B cell (primary cell): ENCODE data around the gene CNN1. TPM values are rescaled to one million over a fixed set of nuclear protein-coding genes. Genes with fewer than 3 reads are reported as not detected.
"Not testable (repeated sequence)": the region's sequence is repeated elsewhere in the genome, so short reads cannot be mapped to it uniquely, and the experiment has no call there.

Source experiments
- ATAC-seq: fragments of 200-7000 bp; cut with Tn5 transposase; one replicate; pipeline ENCODE4 v1.10.0; 2021; ENCODE audit warnings: low read depth, mild to moderate bottlenecking, moderate number of reproducible peaks, moderate library complexity
- CTCF ChIA-PET: fragments of 350-600 bp; sonication (Branson Sonifier 250); formaldehyde crosslinking; loops from one replicate; lab custom pipeline; 2021; ENCODE audit warnings: antibody characterized with exemption, inconsistent platforms; lab: Charles Lee
- POLR2A ChIA-PET: fragments of 350-600 bp; sonication (Branson Sonifier 250); formaldehyde crosslinking; loops from one replicate; lab custom pipeline; 2021; ENCODE audit warnings: antibody characterized with exemption; lab: Charles Lee
- DNase-seq: peaks from one replicate; pipeline ENCODE4 v3.0.0; 2013
- H2AFZ ChIP-seq: 2 replicates; pipeline ENCODE4 v1.6.1; 2012; ENCODE audit warnings: mild to moderate bottlenecking, low read depth, low read length; ENCODE audit not compliant: insufficient read depth, poor library complexity, severe bottlenecking
- H3K27ac ChIP-seq, 2 donors: 1 replicate in 1 of 2; 2 replicates in 1 of 2; pipeline ENCODE4 v1.5.1; 2012 to 2013; ENCODE audit warnings: low read length in 2 of 2, mild to moderate bottlenecking in 2 of 2, moderate library complexity in 1 of 2
- H3K27me3 ChIP-seq, 4 experiments: fragments of 200-600 bp in 1 of 4; sonication (generic) in 1 of 4; replicated peaks in 1 of 4; 1 replicate in 2 of 4; 2 replicates in 2 of 4; pipeline versions ENCODE4 v1.6.1 to v1.7.0; 2013 to 2016; ENCODE audit warnings: low read length in 3 of 4, mild to moderate bottlenecking in 2 of 4, mixed read lengths in 1 of 4, moderate library complexity in 1 of 4; ENCODE audit not compliant: insufficient read depth in 4 of 4, control insufficient read depth in 3 of 4; ENCODE audit errors: control extremely low read depth in 1 of 4
- H3K36me3 ChIP-seq, 2 experiments: replicated peaks in 1 of 2; 1 replicate in 1 of 2; 2 replicates in 1 of 2; pipeline versions ENCODE4 v1.6.1 to v1.7.1; 2013; ENCODE audit warnings: low read length in 1 of 2; ENCODE audit not compliant: insufficient read depth in 2 of 2, control insufficient read depth in 1 of 2; ENCODE audit errors: control extremely low read depth in 1 of 2, extremely low read depth in 1 of 2
- H3K4me1 ChIP-seq, 2 donors: fragments of 200-600 bp in 1 of 2; sonication (generic) in 1 of 2; 1 replicate in 1 of 2; 2 replicates in 1 of 2; pipeline versions ENCODE4 v1.5.1 to v1.6.1; 2013 to 2017; ENCODE audit warnings: low read length in 2 of 2; ENCODE audit not compliant: control insufficient read depth in 2 of 2, insufficient read depth in 2 of 2
- H3K4me2 ChIP-seq: replicated peaks from 2 replicates; pipeline ENCODE3; 2012; ENCODE audit warnings: mild to moderate bottlenecking, low read depth, low read length; ENCODE audit not compliant: poor library complexity, severe bottlenecking
- H3K4me3 ChIP-seq, 5 experiments: fragments of 200-600 bp in 1 of 5; sonication (generic) in 1 of 5; 1 replicate in 3 of 5; 2 replicates in 2 of 5; pipeline versions ENCODE4 v1.5.1 to v1.7.0; 2011 to 2016; ENCODE audit warnings: low read length in 4 of 5, mild to moderate bottlenecking in 4 of 5, low read depth in 2 of 5, control low read depth in 1 of 5, moderate library complexity in 1 of 5; ENCODE audit not compliant: insufficient read depth in 1 of 5; ENCODE audit errors: control extremely low read depth in 1 of 5, extremely low read depth in 1 of 5
- H3K79me2 ChIP-seq: fragments of 200-600 bp; sonication (generic); one replicate; pipeline ENCODE4 v1.6.0; 2016; ENCODE audit warnings: low read length; ENCODE audit not compliant: control insufficient read depth, insufficient read depth
- H3K9ac ChIP-seq: fragments of 200-600 bp; sonication (generic); 2 replicates; pipeline ENCODE4 v1.6.1; 2017; ENCODE audit warnings: mild to moderate bottlenecking, low read length, moderate library complexity
- H3K9me3 ChIP-seq, 3 donors: one replicate each; pipeline versions ENCODE4 v1.6.1 to v1.7.1; 2013; ENCODE audit warnings: low read length in 2 of 3; ENCODE audit not compliant: control insufficient read depth in 2 of 3, insufficient read depth in 1 of 3; ENCODE audit errors: control extremely low read depth in 1 of 3
- H4K20me1 ChIP-seq: 2 replicates; pipeline ENCODE4 v1.6.0; 2012; ENCODE audit warnings: mild to moderate bottlenecking, low read length; ENCODE audit not compliant: insufficient read depth, control insufficient read depth, poor library complexity, severe bottlenecking
- H3K27ac Mint-ChIP-seq: one replicate; pipeline ENCODE4 v1.8.0; 2021; ENCODE audit warnings: mixed read lengths
- H3K27me3 Mint-ChIP-seq: one replicate; pipeline ENCODE4 v1.8.0; 2021; ENCODE audit warnings: mixed read lengths
- H3K4me1 Mint-ChIP-seq: one replicate; pipeline ENCODE4 v1.8.0; 2021; ENCODE audit warnings: mixed read lengths
- H3K4me3 Mint-ChIP-seq: one replicate; pipeline ENCODE4 v1.8.0; 2021; ENCODE audit warnings: mixed read lengths
- H3K9me3 Mint-ChIP-seq: one replicate; pipeline ENCODE4 v1.8.0; 2022; ENCODE audit warnings: mixed read lengths; ENCODE audit not compliant: insufficient read depth
- EZH2 ChIP-seq: IDR thresholded peaks from 2 replicates; pipeline ENCODE4 v1.6.1; 2012; ENCODE audit warnings: borderline replicate concordance, low read depth, mild to moderate bottlenecking, moderate library complexity, low read length; ENCODE audit not compliant: insufficient read depth, poor library complexity, severe bottlenecking
- WGBS: methylation state at CpG from one replicate; pipeline ENCODE4 v1.1.5; 2013; ENCODE audit warnings: missing lambda C conversion rate; ENCODE audit not compliant: insufficient coverage; 5-methylcytosine and 5-hydroxymethylcytosine counted together
- intact Hi-C: fragments of 100-400 bp; cut with micrococcal nuclease; formaldehyde crosslinking; loops from one replicate; pipeline ENCODE4 v1.10.0; 2022
- polyA plus RNA-seq: library from polyadenylated mRNA; depleted of rRNA; stranded (reverse); fragments of >200 nt; gene quantifications from 2 replicates; pipeline ENCODE4 v1.2.3, GENCODE V29; 2012
- total RNA-seq, 2 donors: library from RNA; stranded (reverse); fragments of 120-200 nt in 1 of 2; gene quantifications; 1 replicate in 1 of 2; 2 replicates in 1 of 2; pipeline versions ENCODE4 v1.2.3 to v1.2.4, GENCODE V29; 2013 to 2022
- TF ChIP-seq, protein P1 (sequence below): fragments of 200-600 bp; IDR thresholded peaks from one replicate; pipeline ENCODE4 v1.8.0; 2022; ENCODE audit warnings: antibody characterized with exemption, mild to moderate bottlenecking

Gene CNN1
- total and polyA plus RNA-seq, 2 donors (not counting 1 experiment from before 2014, with no cell fraction given) = not detected

DNA sequence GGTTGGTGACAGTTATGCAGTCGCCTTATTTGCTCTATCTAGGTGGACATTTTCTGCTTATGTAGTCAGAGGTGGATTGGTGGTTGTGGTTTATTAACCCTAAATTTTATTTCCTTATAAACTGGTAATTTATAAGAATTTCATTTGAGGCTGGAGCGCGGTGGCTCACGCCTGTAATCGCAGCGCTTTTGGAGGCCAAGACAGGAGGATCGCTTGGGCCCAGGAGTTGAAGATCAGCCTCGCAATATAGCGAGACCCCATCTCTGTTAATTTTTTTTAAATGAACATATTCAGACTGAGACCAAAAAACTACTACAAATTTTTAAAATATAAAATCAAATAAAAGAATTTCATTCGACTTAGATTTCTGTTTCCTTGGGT, 59.4 kb downstream of the CNN1 start:
- peak overlapping the region; percentile 77 for H3K9ac ChIP-seq
- Mint-ChIP-seq H3K4me3 (peak overlapping the region; percentile 96), H3K4me1 (peaks cover 40% of the 10 kb centered on the region), H3K9me3 (no peaks in the 10 kb centered on the region), H3K27me3 (no peaks in the 10 kb centered on the region), H3K27ac (peak overlapping the region; percentile 90)
- no peaks in the 10 kb centered on the region for H3K36me3 ChIP-seq
- H3K4me2 ChIP-seq = peak overlapping the region; percentile 86
- H3K4me1 ChIP-seq = peaks cover 14 to 27% of the 10 kb centered on the region in 2 donors
- H3K27ac ChIP-seq = peak overlapping the region in 1 of 2 donors; percentile 88
- H4K20me1 ChIP-seq = peaks cover 7% of the 10 kb centered on the region
- H3K79me2 ChIP-seq = peaks cover 47% of the 10 kb centered on the region
- H3K4me3 ChIP-seq = peak overlapping the region; percentile 59 to 95 (median 85)
- TF ChIP-seq EZH2 = no peak
- TF ChIP-seq, protein P1, sequence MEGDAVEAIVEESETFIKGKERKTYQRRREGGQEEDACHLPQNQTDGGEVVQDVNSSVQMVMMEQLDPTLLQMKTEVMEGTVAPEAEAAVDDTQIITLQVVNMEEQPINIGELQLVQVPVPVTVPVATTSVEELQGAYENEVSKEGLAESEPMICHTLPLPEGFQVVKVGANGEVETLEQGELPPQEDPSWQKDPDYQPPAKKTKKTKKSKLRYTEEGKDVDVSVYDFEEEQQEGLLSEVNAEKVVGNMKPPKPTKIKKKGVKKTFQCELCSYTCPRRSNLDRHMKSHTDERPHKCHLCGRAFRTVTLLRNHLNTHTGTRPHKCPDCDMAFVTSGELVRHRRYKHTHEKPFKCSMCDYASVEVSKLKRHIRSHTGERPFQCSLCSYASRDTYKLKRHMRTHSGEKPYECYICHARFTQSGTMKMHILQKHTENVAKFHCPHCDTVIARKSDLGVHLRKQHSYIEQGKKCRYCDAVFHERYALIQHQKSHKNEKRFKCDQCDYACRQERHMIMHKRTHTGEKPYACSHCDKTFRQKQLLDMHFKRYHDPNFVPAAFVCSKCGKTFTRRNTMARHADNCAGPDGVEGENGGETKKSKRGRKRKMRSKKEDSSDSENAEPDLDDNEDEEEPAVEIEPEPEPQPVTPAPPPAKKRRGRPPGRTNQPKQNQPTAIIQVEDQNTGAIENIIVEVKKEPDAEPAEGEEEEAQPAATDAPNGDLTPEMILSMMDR = no peak
- WGBS = 89% methylated on average over 1 of the region's 10 CpGs
- ATAC-seq (no peak), DNase-seq (no peak)
- H3K9me3 ChIP-seq = no peaks in the 10 kb centered on the region
- intact Hi-C loops = no loop called here
- peak overlapping the region; percentile 88 for H2AFZ ChIP-seq
- CTCF ChIA-PET = no interaction called here
- POLR2A ChIA-PET = interaction anchor here (0.6 to 1.1 kb wide), 3 partner anchors 14 to 128 kb away, joined by 3 to 4 read pairs (median 4); no protein-coding TSS in a partner anchor
- no peaks in the 10 kb centered on the region for H3K27me3 ChIP-seq

DNA sequence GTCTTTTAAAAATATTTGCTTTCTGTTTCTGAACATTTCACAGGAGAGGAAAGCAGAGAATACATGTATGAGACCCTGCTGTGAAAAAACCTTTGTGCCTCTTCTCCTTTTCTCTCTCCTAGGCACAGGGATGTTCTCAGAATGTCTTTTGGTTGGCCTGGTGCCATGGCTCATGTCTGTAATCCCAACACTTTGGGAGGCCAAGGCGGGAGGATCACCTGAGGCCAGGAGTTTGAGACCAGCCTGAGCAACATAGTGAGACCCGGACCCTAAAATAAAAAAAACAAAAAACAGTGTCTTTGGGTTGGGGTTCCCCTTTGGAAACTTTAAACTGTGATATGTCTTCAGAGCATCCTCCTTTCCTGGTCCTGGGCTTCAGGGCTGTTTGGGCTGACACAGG, 60.1 kb downstream of the CNN1 start:
- Mint-ChIP-seq H3K27ac (no peak overlapping the region), H3K4me1 (peaks cover 40% of the 10 kb centered on the region), H3K9me3 (no peaks in the 10 kb centered on the region), H3K4me3 (peak overlapping the region; percentile 64), H3K27me3 (no peaks in the 10 kb centered on the region)
- H3K27ac ChIP-seq = no peak overlapping the region
- intact Hi-C loops = no loop called here
- no peaks in the 10 kb centered on the region for H3K36me3 ChIP-seq
- H3K9me3 ChIP-seq = peaks cover 0 to 2% (median 0%) of the 10 kb centered on the region in 3 donors
- no peak overlapping the region for H2AFZ ChIP-seq
- H4K20me1 ChIP-seq = peaks cover 7% of the 10 kb centered on the region
- ChIA-PET CTCF (no interaction called here), POLR2A (no interaction called here)
- H3K4me2 ChIP-seq = peak overlapping the region; percentile 86
- H3K27me3 ChIP-seq = no peaks in the 10 kb centered on the region
- no peak overlapping the region for H3K9ac ChIP-seq
- no peak for ATAC-seq
- H3K4me3 ChIP-seq = no peak overlapping the region
- TF ChIP-seq, protein P1 = no peak
- no peak for TF ChIP-seq EZH2
- no peak for DNase-seq
- WGBS = 100% methylated on average over 1 of the region's 2 CpGs
- H3K79me2 ChIP-seq = peaks cover 51% of the 10 kb centered on the region
- peaks cover 14 to 27% of the 10 kb centered on the region in 2 donors for H3K4me1 ChIP-seq

DNA sequence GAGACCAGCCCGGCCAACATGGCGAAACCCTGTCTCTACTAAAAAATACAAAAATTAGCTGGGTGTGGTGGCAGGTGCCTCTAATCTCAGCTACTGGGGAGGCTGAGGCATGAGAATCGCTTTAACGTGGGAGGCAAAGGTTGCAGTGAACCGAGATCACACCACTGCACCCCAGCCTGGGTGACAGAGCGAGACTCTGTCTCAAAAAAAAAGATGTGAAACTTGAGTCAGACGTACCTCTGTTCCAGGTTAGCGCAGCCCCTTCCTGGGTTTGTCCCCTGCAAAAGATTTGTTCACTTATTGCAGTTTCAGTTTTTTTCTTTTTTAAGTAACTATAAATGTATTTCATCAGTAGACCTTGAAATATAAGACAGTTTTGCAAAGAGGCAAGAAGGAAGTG, 61.1 kb downstream of the CNN1 start:
- POLR2A ChIA-PET = interaction anchor here (0.6 to 0.7 kb wide), 2 partner anchors 73 to 724 kb away, joined by 3 read pairs; no protein-coding TSS in a partner anchor
- H3K4me3 Mint-ChIP-seq, H3K27ac Mint-ChIP-seq, DNase-seq, H3K27me3 Mint-ChIP-seq, H3K9me3 Mint-ChIP-seq, CTCF ChIA-PET, H3K36me3 ChIP-seq, H3K9ac ChIP-seq, intact Hi-C loops, H3K4me3 ChIP-seq, H3K27me3 ChIP-seq, H3K9me3 ChIP-seq, H2AFZ ChIP-seq, H4K20me1 ChIP-seq, ATAC-seq: not testable (repeated sequence)
- Histone ChIP-seq H3K4me2 (peak overlapping the region; percentile 13), H3K4me1 (peaks cover 14 to 27% of the 10 kb centered on the region in 2 donors), H3K27ac (peak overlapping the region in 1 of 2 donors; percentile 28), H3K79me2 (peaks cover 61% of the 10 kb centered on the region)
- H3K4me1 Mint-ChIP-seq = peaks cover 40% of the 10 kb centered on the region
- WGBS = 8% methylated on average over 5 of the region's 8 CpGs
